GM15510 (cell line): ENCODE measurements around the gene KCNQ5.

Experiments
- POLR2A ChIP-seq: IDR thresholded peaks from 3 replicates; pipeline ENCODE4 v1.6.1; 2011; ENCODE audit warnings: borderline replicate concordance; ENCODE audit not compliant: insufficient read length; ENCODE audit errors: extremely low read depth

Gene KCNQ5

GRCh38 chr6:72621291-72622093 lies at the start of gene KCNQ5:
KCNQ5 (plus strand) TSS chr6:72622064.
- TF ChIP-seq POLR2A, result peak; percentile 2

- no peak for TF ChIP-seq POLR2A
These were observed 42.0 kb upstream of the KCNQ5 start for GRCh38 chr6:72579865-72580264.

DNA sequence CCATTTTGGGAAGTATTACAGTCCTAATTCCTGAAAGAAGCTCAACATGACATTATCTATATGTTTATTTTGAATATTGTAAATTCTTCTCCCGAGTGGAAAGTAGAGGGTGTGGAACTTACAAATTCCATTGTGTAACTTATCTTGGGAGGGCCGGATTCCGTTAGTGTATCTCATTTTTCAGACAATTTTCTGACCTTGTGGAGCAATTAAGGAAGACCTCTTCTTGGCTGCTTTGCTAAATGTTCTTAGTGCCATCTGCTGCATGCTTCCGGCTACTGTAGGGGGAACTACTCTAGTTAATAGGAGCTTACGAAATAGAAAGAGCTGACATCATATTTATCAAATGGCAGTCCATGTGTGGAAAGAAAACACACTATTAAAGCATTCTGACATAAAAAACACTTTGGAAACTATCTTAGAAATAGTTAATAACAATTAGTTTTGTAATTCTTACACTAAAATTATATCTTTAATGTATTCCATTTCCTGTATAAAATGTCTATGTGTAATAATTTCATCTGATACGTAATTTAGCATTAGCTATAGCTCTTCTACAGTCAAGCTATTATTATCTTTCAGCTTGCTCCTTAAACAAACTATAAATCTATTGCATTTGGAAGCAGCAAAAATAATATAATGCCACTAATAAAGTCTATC lies 41.5 kb upstream of the KCNQ5 start:
- no peak for TF ChIP-seq POLR2A

- no peak for TF ChIP-seq POLR2A
These were observed 33.7 kb upstream of the KCNQ5 start for GRCh38 chr6:72588155-72588554.

DNA sequence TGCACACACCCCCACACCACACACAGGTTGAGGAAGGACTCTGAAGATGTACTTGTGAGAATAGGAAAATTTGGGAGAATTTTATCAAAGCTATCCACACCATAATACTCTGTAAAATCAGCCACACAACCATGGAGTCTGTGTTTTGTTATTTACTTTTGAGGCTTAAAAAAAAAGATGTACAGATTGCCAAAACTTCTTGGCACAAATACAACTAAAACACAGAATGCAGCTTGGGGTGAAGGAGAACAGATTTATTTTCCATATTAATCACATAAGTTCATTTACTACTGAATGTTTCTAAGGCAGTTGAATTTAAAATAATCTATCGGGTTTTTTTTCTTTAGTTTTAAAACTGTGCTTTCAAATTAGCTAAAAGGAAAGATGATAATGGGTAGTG lies 32.8 kb upstream of the KCNQ5 start:
- no peak for TF ChIP-seq POLR2A

DNA sequence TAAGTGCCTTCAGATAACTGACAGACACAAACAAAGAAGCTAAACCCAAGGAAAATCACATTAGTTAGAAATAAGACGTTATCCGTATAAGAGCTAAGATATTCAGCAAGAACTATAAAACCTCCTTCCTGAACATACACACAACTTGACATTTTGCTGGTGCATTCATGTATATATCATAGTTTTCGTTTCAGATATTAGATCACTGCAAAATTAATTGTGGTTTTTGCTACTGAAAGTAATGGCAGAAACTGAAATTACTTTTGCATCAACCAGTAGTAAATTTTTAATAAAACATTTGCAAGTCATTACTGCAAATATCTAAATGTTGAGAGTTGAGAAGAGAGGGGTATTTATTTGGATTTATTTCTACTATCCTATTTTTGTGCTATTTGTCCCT lies 26.1 kb upstream of the KCNQ5 start:
- TF ChIP-seq POLR2A, result no peak

DNA sequence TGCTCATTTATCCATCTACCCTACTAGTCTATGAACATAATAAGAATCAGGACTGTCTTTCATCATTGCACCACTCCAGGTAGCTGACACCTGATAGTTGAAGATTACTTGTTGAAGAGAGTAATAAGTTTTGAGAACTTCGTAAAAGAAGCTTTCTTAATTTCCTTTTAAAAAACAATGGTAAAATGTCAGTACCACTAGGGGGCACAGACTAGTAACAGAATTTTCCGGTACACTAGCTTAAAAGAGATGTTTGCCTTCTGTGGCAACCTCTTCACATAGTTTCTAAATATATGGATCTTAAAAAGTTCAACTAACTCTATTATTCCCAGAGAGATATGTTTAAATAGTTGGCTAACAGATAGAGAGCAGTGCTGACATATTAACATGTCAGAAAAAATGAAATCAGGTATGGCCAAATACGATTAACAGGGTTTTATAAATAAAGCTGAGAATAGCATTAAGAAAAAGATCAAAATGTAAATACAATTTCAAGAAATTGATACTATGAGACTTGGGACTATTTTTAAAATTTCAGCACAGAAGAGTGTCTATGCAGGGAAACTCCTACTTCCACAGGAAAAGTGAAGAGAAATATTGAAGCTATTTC lies 5.4 kb upstream of the KCNQ5 start:
- TF ChIP-seq POLR2A, result no peak

- TF ChIP-seq POLR2A, result no peak
These were observed 4.1 kb upstream of the KCNQ5 start for GRCh38 chr6:72617721-72618120.

- peak; percentile 51 for TF ChIP-seq POLR2A
These were observed 1.8 kb upstream of the KCNQ5 start for GRCh38 chr6:72619883-72620696.

DNA sequence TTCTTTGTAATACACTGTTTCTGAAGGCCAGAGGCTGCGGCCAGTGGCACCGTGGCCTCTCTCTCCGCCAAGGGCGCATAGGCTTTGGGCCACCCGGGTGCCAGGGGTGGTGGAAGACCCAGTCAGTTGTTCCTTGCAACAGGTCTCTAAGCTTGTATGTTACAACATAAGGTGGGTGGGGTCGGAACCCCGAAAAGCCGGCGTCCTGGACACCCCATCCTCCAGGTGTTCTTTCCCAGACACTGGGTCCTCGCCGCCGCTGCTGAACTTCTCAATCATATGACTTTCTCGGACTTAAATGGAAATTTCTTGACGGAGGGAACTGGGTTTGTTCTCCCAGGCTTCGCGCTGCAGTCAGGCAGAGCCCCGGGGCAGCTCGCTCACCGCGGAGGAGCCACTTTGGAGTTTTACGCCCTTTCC lies 983 bp upstream of the KCNQ5 start:
- no peak for TF ChIP-seq POLR2A

DNA sequence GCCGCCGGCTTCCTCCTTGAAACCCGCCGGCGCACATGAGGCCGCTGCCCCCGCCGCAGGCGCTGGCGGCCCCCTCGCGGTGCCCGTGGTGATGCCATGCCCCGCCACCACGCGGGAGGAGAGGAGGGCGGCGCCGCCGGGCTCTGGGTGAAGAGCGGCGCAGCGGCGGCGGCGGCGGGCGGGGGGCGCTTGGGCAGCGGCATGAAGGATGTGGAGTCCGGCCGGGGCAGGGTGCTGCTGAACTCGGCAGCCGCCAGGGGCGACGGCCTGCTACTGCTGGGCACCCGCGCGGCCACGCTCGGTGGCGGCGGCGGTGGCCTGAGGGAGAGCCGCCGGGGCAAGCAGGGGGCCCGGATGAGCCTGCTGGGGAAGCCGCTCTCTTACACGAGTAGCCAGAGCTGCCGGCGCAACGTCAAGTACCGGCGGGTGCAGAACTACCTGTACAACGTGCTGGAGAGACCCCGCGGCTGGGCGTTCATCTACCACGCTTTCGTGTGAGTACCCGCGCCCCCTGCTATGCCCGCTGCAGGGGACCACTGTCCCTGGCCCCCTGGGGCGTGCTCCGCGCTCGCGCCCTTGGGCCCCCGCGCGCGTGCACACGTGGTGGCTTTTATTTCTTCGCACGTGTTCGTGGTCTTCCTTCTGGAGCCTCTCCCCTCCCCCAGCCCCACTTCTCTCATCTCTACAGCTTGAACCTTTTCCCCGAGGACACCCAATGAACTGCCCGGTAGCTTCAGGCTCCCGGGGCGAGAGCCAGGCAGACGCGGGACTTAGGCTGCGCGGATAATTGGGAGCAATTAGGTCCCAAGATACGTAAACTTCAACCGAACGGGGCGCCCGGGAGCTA lies 453 bp downstream of the KCNQ5 start:
- TF ChIP-seq POLR2A, result peak; percentile 55

GRCh38 chr6:72623808-72624207 lies 1.9 kb downstream of the KCNQ5 start:
- no peak for TF ChIP-seq POLR2A

DNA sequence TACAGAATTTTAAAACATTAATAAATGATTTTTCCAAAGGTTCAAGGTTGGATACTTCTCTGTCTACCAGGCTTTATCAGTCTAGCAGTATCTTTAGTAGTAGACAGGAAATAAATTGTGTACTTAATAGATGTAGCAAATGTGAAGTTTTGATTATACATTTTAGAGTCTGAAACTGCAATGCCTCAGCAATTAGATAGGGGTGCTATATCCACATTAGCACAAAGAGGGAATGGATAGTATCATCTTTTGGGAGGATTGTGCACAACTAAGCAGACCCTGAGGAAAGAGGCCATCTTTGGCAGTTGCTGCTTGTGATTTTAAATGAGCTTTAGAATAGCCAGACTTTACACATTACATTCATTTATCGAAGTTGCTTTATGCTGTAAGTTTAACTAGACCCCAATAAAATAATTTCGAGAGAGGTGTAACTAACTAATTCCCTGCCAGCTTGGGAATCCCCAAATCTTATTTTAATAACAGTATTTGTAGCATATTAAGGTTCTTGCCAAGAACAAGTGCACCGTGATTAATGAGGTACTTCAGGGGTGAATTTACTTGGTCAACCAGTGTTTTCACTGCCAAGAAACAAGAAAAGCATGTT lies 2.8 kb downstream of the KCNQ5 start:
- TF ChIP-seq POLR2A, result no peak

DNA sequence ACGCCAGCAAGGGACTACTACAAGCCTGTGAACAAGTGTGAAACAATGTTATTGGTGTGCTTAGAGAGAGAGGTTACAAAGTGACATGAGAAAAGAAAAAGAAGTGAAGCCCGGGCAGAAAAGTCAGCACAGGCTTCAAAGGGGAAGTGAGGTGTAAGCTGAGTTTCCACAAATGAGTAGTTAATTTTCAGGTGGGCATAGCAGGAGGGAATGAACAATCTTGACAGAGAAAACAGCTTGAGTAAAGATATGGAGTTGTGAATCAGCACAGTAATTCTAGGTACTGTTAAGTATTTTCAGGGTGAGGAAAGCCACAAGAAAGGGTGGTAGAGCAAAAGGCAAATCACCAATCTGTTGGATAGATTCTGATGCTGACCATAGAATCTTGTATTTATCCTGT lies 4.3 kb downstream of the KCNQ5 start:
- no peak for TF ChIP-seq POLR2A
